Heart right ventricle (tissue), 16 donors: ENCODE data around the gene FBN1. TPM values are rescaled to one million over a fixed set of nuclear protein-coding genes. Genes with fewer than 3 reads are reported as not detected.

Experiments
- ATAC-seq, 8 donors: fragments of 200-7000 bp; cut with Tn5 transposase; one replicate each; pipeline ENCODE4 v1.9.1; 2020; ENCODE audit warnings: mild to moderate bottlenecking in 8 of 8, moderate library complexity in 8 of 8, moderate number of reproducible peaks in 1 of 8
- DNase-seq, 2 donors: peaks; one replicate each; pipeline ENCODE4 v3.0.0-alpha.2; 2020
- H3K27ac ChIP-seq, 10 donors: fragments of 200-600 bp; sonication (generic) in 2 of 10; one replicate each; pipeline versions ENCODE4 v1.5.0 to v1.8.0; 2020 to 2022; ENCODE audit warnings: mild to moderate bottlenecking in 3 of 10
- H3K27me3 ChIP-seq, 7 donors: fragments of 200-600 bp; one replicate each; pipeline ENCODE4 v1.8.0; 2021 to 2022; ENCODE audit warnings: mild to moderate bottlenecking in 2 of 7
- H3K36me3 ChIP-seq, 9 donors: fragments of 200-600 bp; sonication (generic) in 1 of 9; one replicate each; pipeline versions ENCODE4 v1.5.0 to v1.8.0; 2020 to 2022; ENCODE audit warnings: mild to moderate bottlenecking in 2 of 9
- H3K4me1 ChIP-seq, 9 donors: fragments of 200-600 bp; sonication (generic) in 1 of 9; one replicate each; pipeline versions ENCODE4 v1.5.0 to v1.8.0; 2020 to 2022; ENCODE audit warnings: mild to moderate bottlenecking in 4 of 9
- H3K4me3 ChIP-seq, 10 donors: fragments of 200-600 bp; sonication (generic) in 2 of 10; one replicate each; pipeline versions ENCODE4 v1.5.0 to v1.8.0; 2020 to 2022; ENCODE audit warnings: mild to moderate bottlenecking in 7 of 10, moderate library complexity in 2 of 10
- H3K9me3 ChIP-seq, 11 donors: fragments of 200-600 bp in 10 of 11; sonication (generic) in 2 of 11; one replicate each; pipeline versions ENCODE4 v1.5.0 to v1.8.0; 2013 to 2022; ENCODE audit warnings: mild to moderate bottlenecking in 2 of 11, control low read depth in 1 of 11, moderate library complexity in 1 of 11
- CTCF ChIP-seq, 9 donors: fragments of 200-600 bp; sonication (generic) in 2 of 9; IDR thresholded peaks; one replicate each; pipeline versions ENCODE4 v1.5.0 to v1.8.0; 2021 to 2022; ENCODE audit warnings: antibody characterized with exemption in 9 of 9, mild to moderate bottlenecking in 5 of 9, moderate library complexity in 1 of 9
- WGBS, 2 donors: extraction: QIAGEN DNeasy Blood & Tissue Kit; methylation state at CpG; one replicate each; pipeline ENCODE4 v1.1.7; 2013; ENCODE audit warnings: inconsistent platforms in 1 of 2; 5-methylcytosine and 5-hydroxymethylcytosine counted together
- intact Hi-C, 10 donors: fragments of 100-400 bp; cut with DNase I; formaldehyde crosslinking; loops; one replicate each; pipeline versions ENCODE4 v1.11.1 to v1.14.2; 2022
- polyA plus RNA-seq, 2 donors: library from polyadenylated mRNA; stranded (reverse); fragments of 200-250 nt; gene quantifications; one replicate each; pipeline ENCODE4 v1.2.3, GENCODE V29; 2013
- total RNA-seq, 10 donors: library from RNA; stranded (reverse); fragmentation: NEBNext Ultra II Directional in 3 of 10; extraction: Animal tissue kit (Norgen Biotek cat#: 25700) in 3 of 10; gene quantifications; one replicate each; pipeline versions ENCODE4 v1.2.1 to v1.2.4, GENCODE V29; 2021 to 2023
- donor health status: Arrhythmogenic right ventricular cardiomyopathy.
- donor health status: ischemic (EF 13 %, LVEDD 7.1; RV severe dilation, severe dysfunction).
- donor health status: healthy with polysubstance abuse.
- donor health status: DM: no; HTN: yes; CAD: no.
- donor health status: DM: no; HTN: no; CAD: no.
- donor health status: ischemic (EF 25% LVEDD 6.9; RV normal size, moderate dysfunction).
- donor health status: ischemic (EF 25% LVEDD 5.7; RV mildly dilated, moderate dysfunction).
- donor health status: healthy.
- donor health status: DM: yes; HTN: yes; CAD: no.
- donor health status: Ischemic cardiomyopathy.
- donor health status: ischemic (EF 35%, LVEDD 5.7; RV mildly dilated, moderate dysfunction).
- donor health status: nonischemic (EF 11% LVEDD 7.7; RV severe dilation, severe dysfunction).
- donor health status: DM: yes; HTN: yes; CAD: no.
- donor health status: PGD.
- donor health status: ischemic (EF 29% LVEDD 5.4; RV normal size, mild dysfunction).
- donor health status: nonischemic (EF 23%, LVEDD 6.1; RV moderate dilation, normal function).

FBN1 gene
- total and polyA plus RNA-seq, 12 donors: 7.0 to 116 (median 31.1) TPM

GRCh38 chr15:48418343-48418742 lies 227.2 kb downstream of the FBN1 start:
- peaks cover 0 to 19% (median 9%) of the 10 kb centered on the region in 9 donors for H3K4me1 ChIP-seq
- no peaks in the 10 kb centered on the region for H3K9me3 ChIP-seq
- DNase-seq (no peak), ATAC-seq (no peak)
- H3K36me3 ChIP-seq: peaks cover 0 to 91% (median 16%) of the 10 kb centered on the region in 9 donors
- 68 to 78% methylated on average over 3 of the region's 3 CpGs for WGBS, 2 donors
- no peak for TF ChIP-seq CTCF (IDR thresholded peaks at IDR 0.05)
- intact Hi-C loops: loop anchor here in 1 of 10 donors (5.0 kb wide), 1 partner anchor 61 kb away; no protein-coding TSS in a partner anchor
- H3K27ac ChIP-seq: peak overlapping the region in 1 of 10 donors; percentile 8
- no peaks in the 10 kb centered on the region for H3K27me3 ChIP-seq
- no peak overlapping the region for H3K4me3 ChIP-seq

GRCh38 chr15:48416301-48416700 lies 229.2 kb downstream of the FBN1 start:
- H3K36me3 ChIP-seq: peaks cover 0 to 91% (median 16%) of the 10 kb centered on the region in 9 donors
- H3K27ac ChIP-seq: peak overlapping the region in 1 of 10 donors; percentile 60
- no peaks in the 10 kb centered on the region for H3K27me3 ChIP-seq
- no peak overlapping the region for H3K4me3 ChIP-seq
- 72 to 76% methylated on average over 3 of the region's 3 CpGs for WGBS, 2 donors
- H3K4me1 ChIP-seq: peaks cover 0 to 31% (median 14%) of the 10 kb centered on the region in 9 donors
- H3K9me3 ChIP-seq: no peaks in the 10 kb centered on the region
- DNase-seq: no peak
- no peak for TF ChIP-seq CTCF (IDR thresholded peaks at IDR 0.05)
- ATAC-seq: no peak
- intact Hi-C loops: loop anchor here in 1 of 10 donors (5.0 kb wide), 1 partner anchor 59 kb away; no protein-coding TSS in a partner anchor

- Histone ChIP-seq H3K27ac (peak overlapping the region in 1 of 10 donors; percentile 60), H3K36me3 (peaks cover 0 to 91% (median 24%) of the 10 kb centered on the region in 9 donors), H3K4me3 (no peak overlapping the region), H3K9me3 (no peaks in the 10 kb centered on the region), H3K4me1 (peaks cover 0 to 29% (median 14%) of the 10 kb centered on the region in 9 donors), H3K27me3 (no peaks in the 10 kb centered on the region)
- ATAC-seq: no peak
- intact Hi-C loops: loop anchor here in 1 of 10 donors (5.0 kb wide), 1 partner anchor 58 kb away; no protein-coding TSS in a partner anchor
- no peak for DNase-seq
- no peak for TF ChIP-seq CTCF (IDR thresholded peaks at IDR 0.05)
- WGBS, 2 donors: 88 to 89% methylated on average over 15 of the region's 15 CpGs
Observed at GRCh38 chr15:48415036-48415886, 230.2 kb downstream of the FBN1 start.

GRCh38 chr15:48414015-48414414 lies 231.5 kb downstream of the FBN1 start:
- DNase-seq: no peak
- peaks cover 0 to 31% (median 12%) of the 10 kb centered on the region in 9 donors for H3K4me1 ChIP-seq
- intact Hi-C loops: no loop called here
- WGBS, 2 donors: 73 to 75% methylated on average over 3 of the region's 3 CpGs
- H3K27ac ChIP-seq: peak overlapping the region in 8 of 10 donors; percentile 21 to 63 (median 36)
- ATAC-seq: peak in 6 of 8 donors; percentile 20 to 69 (median 32)
- no peaks in the 10 kb centered on the region for H3K27me3 ChIP-seq
- no peak for TF ChIP-seq CTCF (IDR thresholded peaks at IDR 0.05)
- H3K4me3 ChIP-seq: no peak overlapping the region
- peaks cover 0 to 85% (median 21%) of the 10 kb centered on the region in 9 donors for H3K36me3 ChIP-seq
- H3K9me3 ChIP-seq: no peaks in the 10 kb centered on the region
